Vagina (tissue), 2 donors: ENCODE data around the gene GTF2IRD2.
"Not testable (repeated sequence)": the region's sequence is repeated elsewhere in the genome, so short reads cannot be mapped to it uniquely, and the experiment has no call there.

Source experiments
- CTCF ChIP-seq, 3 experiments: fragments of 450-650 bp in 2 of 3; fragments of 200-600 bp in 1 of 3; sonication (generic) in 1 of 3; IDR thresholded peaks; one replicate each; pipeline ENCODE4 v1.5.1; 2017 to 2019; ENCODE audit warnings: antibody characterized with exemption in 3 of 3, mild to moderate bottlenecking in 2 of 3, moderate library complexity in 2 of 3
- POLR2A ChIP-seq, 2 donors: fragments of 450-650 bp; IDR thresholded peaks; one replicate each; pipeline ENCODE4 v1.6.1; 2017; ENCODE audit warnings: antibody characterized with exemption in 2 of 2, mild to moderate bottlenecking in 2 of 2, moderate library complexity in 2 of 2
- POLR2AphosphoS5 ChIP-seq, 2 donors: sonication (generic); formaldehyde crosslinking; IDR thresholded peaks; one replicate each; pipeline ENCODE4 v1.9.0; 2017; ENCODE audit warnings: antibody characterized with exemption in 2 of 2, mild to moderate bottlenecking in 2 of 2, low read depth in 1 of 2; ENCODE audit not compliant: insufficient read depth in 1 of 2

GRCh38 chr7:74789200-74789736, 62.1 kb downstream of the GTF2IRD2 start:
- not testable (repeated sequence) for TF ChIP-seq POLR2AphosphoS5 (IDR thresholded peaks at IDR 0.05; ENCODE audit: insufficient read depth in 1 of 2, low read depth in 1 of 2); POLR2A (IDR thresholded peaks at IDR 0.05); CTCF (IDR thresholded peaks at IDR 0.05)
